Measurements from ENCODE around the gene ERCC1. TPM values are rescaled to one million over a fixed set of nuclear protein-coding genes. Genes with fewer than 3 reads are reported as not detected.
"Not testable (repeated sequence)": the region's sequence is repeated elsewhere in the genome, so short reads cannot be mapped to it uniquely, and the experiment has no call there.

The ERCC1 gene
- total RNA-seq, 1 donor from 2014 or later: 63.1 TPM

DNA sequence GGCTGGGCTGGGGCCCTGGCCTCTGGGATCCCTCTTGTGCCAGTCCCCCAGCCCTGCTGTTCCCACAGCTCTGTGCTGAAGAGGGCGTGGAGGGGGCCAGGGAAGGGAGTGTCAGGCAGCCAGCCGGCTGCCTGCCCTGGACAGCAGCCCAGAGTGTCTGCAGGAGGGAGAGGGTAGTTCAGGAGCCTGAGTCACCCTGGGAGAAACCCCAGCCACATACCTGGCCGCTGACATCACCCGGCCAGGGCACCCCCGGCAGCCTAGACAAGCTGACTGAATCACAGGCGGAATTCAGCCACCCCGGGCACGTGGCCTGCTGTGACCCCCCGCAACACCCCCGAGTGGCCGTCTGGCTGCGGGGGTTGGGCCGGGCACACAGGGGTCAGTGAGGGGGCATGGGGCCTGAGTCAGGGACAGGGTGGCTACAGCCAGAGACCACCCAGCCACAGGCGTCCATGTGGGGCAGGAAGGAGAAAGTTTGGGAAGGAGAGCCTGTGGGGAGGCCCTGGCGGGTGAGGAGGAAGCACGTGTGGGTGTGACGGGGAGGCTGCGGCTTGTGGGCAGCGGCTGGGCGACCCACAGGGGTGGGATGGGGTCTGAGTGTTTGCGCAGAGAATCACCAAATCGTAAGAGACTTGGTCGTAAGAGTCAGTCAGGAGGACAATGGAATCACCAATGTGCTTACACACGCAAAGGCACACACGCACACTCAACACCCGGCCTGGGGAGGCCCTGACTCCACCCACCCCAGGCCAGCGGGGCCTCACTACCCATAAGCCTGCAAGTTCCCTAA, 32.2 kb upstream of the ERCC1 start:
- DNase-seq: peak; percentile 98

DNA sequence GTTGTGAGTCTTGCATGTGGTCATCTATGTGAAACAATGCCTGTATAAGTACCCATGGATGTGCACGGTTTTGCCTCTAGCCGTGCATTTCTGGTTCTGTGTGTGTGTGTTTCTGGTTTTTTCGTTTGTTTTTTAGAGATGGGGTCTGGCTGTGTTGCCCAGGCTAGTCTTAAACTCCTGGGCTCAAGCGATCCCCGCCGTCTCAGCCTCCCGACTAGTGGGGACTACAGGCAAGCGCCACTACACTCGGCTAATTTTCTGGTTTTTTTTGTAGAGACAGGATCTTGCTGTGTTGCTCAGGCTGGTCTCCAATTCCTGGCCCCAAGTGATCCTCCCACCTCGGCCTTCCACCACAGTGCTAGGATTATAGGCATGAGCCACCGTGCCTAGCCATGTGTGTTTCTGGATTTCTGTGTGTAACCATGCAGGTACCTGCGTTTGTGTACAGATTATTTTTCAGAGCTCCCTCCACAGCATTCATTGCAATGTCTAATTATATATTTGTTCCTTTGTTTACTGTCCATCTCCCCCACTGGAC, 28.2 kb upstream of the ERCC1 start:
- DNase-seq: no peak

DNA sequence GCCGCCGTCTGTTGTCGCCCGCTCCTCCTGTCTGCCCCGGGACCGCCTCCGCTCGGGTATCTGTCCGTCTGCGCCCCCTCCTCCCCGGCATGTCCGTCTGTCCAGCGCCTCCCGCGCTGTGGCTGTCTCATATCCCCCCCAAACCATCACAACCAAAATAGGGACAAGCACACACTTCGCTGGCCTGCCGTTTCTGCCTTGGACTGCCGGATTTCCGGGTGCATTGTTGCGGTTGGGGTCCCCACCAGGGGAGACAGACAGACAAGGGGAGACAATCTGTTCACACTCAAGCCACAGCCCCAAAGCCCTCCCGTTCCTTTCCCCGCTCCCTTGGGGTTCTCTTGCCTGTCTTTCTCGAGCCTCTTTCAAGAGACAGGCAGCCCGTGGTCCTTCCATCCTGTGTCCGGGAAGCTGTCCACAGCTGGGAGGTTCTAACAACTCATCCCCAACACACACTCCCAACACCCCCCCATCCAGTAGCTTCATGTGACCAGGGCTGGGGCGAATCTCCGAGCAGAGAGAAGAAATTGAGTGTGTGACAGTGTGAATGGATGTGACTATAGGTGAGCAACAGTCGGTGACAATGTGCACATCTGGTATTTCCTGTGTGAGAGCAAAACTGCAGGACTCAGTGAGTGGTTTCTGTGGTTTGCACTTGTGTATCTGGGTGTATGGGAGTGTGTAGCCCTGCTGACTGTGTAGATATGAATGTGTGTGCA, 27.6 kb upstream of the ERCC1 start:
- peak; percentile 51 for DNase-seq

DNA sequence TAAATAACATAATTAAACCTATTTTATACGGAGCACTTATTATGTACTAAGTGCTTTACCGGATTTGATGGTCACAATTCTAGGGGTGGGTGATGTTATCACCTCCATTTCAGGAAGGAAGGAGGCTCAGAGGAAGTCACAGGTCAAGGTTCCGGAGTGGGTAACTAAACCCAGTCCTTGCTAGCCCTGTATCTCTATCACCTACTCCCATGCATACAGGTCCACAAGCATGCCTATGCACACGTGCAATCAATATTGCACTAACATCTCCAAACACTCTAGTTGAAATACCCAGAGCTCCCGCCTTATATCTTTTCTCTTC, 26.3 kb upstream of the ERCC1 start:
- no peak for DNase-seq

DNA sequence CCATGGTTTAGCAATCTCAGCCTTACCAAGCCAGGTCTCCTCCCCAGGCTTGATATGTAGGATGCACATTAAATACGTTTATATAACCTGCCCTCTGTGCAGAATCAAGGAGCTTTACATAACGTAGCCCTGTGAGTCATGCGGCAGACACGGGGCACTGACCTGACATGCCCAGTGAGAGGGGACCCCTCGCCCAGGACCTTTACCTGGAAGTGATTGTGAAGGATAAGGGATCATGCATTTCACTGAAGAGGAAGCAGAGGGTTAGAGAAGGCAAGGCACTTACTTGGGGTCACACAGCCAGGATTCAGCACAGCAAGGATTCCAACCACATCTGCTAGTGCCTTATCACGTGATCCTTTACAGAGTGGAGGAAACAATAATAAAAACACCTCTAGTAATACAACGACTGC, 25.2 kb upstream of the ERCC1 start:
- DNase-seq: no peak

DNA sequence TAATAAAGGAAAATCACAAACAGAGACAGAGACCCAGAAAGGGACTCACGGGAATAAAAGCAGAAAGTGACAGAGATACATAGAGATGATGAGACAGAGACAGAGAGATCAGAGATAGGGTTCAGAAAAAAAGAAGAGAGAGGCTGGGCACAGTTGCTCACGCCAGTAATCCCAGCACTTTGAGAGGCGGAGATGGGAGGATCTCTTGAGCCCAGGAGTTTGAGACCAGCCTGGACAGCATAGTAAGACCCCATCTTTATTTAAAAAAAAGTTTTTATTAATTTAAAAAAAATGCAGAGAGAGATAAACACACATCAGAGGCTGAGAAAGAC, 24.7 kb upstream of the ERCC1 start:
- no peak for DNase-seq

DNA sequence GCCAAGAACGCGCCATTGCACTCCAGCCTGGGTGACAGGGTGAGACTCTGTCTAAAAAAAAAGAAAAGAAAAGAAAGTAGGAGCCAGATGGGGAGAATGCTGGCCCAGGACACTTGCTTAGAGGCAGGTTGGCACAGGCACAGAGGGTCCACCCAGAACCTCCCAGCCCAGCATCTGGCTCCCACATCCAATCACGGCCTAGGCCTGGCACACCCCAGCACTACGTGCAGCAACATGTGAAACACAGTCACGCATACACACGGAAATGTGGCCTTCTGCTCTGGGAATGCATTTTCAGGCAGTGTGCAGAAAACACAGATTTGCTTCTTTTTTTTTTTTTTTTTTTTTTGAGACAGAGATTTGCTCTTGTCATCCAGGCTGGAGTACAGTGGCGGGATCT, 23.2 kb upstream of the ERCC1 start:
- no peak for DNase-seq

DNA sequence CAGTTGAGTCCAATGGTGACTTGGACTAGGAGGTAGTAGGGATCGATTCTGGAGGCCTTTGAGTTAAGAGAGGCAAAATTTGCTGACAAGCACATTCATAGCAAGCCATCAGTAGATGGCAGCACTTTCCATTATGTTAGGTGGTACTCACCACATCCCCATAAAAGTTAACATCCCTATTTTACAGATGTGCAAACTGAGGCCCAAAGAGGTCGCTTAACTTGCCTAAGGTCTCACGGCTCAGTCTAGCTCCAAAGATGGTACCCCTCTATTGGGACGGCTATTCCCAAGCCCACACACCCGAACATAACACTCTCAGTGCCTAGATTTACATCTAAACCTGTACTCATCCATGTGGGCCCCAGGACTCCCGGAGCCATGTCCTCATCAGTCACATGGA, 22.6 kb upstream of the ERCC1 start:
- peak; percentile 76 for DNase-seq

DNA sequence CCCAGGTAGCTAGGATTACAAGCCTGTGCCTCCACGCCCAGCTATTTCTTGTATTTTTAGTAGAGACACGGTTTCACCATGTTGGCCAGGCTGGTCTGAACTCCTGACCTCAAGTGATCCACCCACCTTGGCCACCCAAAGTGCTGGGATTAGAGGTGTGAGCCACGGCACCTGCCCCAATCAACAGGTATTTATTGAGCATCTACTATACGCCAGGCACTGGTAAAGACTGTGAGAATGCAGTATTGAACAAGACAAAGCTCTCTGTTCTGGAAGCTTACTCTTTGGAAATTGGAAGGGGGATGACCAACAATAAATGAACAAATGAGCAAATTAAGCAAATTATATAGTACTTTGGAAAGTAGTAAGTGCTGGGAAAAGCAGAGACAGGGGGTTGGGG, 21.4 kb upstream of the ERCC1 start:
- DNase-seq: no peak

DNA sequence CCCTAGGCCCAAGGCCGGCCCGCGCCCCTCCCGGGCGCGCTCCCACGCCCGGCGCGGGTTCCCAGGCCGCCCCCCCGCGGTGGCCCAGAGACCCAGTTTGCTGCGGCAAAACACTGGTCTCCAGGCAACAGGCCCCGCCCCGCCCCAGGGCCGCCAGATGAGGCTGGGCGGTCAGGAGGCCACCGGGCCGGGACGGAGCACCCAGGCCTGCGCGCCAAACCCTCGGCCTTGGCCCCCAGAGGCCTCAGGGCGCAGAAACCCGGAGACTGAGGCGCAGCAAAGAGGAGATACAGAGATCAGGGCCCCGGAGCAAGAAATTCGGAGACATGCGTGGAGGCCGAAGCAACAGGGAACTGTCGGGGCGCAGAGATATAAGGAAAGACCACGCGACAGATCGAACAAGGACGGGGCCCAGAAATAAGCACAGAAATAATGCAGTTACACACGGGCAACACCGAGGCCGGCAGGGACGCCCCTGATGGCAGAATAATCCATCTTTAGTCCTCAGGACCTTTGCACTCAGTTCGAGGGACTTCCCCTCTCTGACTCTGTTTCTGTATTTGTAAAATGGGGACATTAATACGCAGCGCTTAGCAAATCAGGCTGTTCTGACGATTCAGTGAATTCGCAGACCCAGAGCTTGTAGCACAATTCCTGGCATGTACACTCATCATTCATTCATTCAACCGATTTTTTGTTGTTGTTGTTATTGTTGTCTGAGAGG, 20.8 kb upstream of the ERCC1 start:
- peak; percentile 92 for DNase-seq

DNA sequence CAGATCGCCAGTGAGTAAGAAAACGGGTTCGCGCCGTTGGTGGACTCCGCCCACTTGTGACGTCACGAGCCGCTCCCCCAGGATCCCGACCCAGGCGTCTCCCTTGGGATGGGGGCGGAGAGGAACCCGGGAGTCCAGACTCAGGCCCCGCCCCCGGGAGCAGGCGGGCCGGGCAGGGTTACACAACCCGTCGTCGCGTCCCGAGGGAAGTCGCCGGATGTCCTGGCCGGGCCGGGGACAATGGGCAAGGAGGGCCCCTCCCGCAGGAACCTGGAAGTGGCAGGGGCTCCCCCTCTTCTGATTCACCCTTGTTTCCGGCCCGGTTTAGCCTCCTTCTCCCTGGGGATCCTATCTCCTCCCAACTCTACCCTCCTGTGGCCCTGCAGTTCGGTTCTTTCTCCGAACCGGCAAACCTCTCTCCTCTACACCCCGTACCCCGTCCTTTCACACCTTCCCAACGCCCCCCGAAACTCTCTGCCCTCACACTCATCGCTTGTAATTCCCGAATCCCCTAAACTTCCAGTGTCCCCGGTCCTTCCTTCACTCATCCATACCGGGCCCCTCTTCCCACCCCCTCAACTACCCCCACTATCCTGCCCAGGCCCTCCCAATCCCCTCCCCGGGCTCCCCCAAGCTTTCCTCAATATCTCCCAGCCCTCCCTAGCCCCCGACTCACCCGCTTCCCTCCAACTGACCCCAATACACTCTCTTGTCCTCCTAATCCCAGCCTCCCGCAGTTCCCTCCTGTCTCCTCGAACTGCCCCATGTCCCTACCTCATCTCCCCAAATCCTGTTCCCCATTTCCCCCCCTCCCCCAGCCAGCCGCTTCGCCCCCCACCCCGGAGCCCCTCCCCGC, 20.0 kb upstream of the ERCC1 start:
- peak; percentile 93 for DNase-seq

DNA sequence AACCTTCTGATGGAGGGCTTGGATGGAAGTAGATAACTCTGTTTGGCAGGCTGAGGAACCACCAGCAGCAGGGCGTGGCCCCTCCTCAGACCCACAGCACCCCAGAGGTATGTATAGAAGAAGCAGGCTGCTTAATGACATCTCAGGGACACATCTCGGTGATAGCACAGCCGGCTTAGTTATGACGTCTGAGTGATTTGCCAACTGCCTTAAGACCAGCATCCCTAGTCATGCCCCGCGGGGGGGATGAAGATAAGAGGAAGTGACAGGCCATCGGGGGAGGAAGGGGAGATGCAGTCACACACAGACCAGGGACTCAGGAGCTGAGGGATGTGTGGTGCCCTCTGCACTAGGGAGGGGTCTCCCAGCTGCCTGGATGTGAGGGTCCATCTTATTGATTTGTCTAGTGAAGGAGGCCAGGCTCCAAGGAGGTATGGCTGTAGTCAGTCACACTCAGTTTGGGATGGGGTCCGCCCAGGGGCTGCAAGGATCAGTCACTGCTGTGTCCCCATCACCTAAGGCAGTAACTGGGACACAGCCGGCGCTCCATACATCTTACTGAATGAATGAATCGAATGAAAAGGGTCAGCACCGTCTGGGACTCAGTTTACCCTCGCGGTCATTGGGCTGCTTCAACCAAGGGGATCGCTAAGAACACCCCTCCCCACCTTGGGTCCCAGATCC, 19.2 kb upstream of the ERCC1 start:
- peak; percentile 51 for DNase-seq

DNA sequence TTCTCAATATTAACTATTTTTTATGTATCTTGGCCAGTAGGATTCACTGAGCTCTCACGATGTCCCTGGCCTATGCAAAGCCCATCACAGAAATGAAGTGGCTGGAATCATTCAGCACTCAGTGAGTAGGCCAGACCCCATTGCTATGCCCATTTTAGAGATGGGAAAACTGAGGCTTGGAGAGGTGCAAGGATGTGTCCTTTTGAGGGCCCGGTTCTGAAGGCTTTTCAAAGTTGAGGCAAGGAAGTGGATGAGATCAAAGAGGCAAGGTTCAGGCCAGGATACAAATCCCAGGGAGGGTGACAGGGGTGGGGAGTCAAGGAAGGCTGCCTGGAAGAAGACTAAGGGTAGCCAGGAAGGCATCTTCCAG, 18.7 kb upstream of the ERCC1 start:
- no peak for DNase-seq

DNA sequence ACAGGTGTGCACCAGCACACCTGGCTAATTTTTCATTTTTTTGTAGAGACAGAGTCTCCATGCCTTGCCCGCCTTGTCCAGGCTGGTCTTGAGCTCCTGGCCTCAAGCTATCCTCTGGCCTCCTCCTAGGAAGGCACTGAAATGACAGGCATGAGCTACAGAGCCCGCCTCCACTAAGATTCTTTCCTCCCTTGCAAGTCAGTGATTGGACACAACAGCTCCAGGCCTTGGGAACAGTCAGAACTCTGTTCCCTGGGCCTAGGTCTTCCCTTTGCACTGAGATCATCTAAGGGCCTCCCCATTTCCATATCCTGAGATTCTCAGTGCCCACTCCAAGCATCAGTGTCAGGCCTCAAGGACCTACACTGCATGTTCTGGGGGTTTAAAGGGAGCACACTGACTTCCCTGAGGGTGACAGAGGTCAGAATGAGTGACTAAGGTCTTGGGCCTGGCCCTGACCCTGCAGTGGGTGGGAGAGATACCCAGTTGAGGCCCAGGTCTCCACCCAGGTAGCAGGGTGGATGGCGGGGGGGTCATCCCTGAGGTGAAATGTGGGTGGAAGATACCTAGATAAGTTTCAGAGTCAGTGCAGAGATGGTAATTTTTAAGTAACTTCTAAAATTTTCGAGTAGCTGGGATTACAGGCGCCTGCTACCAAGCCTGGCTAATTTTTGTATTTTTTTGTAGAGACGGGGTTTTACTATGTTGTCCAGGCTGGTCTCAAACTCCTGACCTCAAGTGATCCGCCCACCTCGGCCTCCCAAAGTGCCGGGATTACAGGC, 17.3 kb upstream of the ERCC1 start:
- peak; percentile 47 for DNase-seq

DNA sequence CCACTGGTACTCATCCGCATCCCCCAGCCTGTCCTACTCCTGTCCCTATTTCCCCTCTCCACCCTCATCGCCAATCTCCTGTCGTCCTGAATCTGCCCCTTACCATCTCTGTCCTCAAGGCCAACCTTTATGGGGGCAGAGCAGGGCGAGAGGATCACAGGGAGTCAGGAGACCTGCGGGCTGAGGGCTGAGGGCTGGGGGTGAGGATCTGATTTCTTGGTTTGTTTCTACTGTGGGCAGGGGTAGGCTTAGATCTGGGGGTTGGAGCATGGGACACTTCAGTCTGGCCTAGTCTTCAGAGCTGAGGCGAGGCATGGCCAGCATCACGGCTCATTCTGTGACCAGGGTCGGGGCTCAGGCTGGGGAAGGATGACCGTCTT, 16.5 kb upstream of the ERCC1 start:
- no peak for DNase-seq

DNA sequence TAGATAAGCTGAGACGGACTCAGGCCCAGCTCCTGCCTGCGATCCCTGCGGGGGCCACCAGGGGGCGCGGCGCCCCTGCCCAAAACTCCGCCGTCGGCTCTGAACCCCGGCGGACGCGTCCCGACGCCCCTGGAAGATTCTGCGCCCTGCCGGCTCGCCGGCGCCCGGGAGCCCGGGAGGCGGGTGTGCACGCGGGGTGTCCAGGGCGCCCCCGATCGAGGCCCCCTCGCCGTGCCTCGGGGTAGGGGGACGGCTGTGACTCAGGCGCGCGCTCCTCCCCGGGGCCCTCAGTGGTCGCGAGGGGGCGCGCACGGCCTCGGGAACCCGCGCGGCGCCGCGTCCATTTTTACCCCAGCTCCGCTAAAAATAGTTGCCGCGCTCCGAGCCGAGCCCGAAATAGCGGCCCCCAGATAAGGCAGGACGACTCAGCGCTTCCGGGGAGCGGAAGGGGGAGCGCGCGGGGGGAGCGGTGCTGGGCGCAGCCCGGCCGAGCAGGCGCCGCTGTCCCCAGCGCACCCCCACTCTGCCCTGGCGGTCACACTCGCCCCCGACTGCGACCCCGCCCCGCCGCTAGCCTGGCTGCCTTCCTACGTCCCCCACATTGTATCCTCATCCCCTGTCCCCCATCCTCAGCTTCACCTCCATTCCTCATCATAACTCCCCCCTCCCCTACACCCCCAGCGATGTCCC, 16.0 kb upstream of the ERCC1 start:
- DNase-seq: peak; percentile 82

DNA sequence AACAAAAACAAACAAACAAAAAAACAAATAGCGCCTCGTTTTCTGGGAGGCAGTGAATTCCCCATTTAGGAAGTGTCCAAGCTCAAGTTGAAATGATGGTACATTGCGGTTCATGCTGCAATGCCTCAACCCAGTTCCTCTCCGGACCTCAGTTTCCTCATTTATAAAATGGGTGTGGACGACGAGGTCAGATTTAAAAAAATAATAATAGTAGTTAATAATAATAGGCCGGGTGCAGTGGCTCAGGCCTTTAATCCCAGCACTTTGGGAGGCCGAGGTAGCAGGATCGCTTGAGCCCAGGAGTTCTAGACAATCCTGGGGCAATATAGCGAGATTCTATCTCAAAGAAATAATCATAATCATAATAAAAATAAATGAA, 15.5 kb upstream of the ERCC1 start:
- no peak for DNase-seq

DNA sequence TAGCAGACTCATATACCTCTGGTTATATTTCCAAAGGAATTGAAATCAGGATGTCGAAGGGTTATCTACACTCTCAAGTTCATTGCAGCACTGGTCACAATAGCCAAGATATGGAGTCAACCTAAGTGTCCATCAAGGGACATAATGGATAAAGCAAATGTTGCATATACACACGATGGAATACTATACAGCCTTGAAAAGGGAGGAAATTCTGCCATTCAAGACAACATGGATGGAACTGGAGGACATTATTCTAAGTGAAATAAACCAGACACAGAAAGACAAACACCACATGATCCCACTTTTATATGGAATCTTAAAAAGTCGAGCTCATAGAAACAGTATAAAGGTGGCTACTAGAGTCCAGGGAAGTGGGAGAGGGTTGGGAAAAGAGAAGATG, 13.6 kb upstream of the ERCC1 start:
- DNase-seq: no peak

DNA sequence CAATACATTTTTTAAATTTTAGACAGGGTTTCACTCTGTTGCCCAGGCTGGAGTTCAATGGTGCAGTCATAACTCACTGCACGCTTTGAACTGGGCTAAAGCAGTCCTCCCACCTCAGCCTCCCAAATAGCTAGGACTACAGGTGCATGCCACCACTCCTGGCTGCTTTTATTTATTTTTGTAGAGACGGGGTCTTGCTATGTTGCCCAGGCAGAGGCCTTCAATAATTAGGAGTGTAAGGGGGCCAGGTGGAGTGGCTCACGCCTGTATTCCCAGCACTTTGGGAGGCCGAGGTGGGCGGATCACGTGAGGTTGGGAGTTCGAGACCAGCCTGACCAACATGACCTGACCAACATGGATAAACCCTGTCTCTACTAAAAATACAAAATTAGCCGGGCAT, 8.8 kb upstream of the ERCC1 start:
- not testable (repeated sequence) for DNase-seq

DNA sequence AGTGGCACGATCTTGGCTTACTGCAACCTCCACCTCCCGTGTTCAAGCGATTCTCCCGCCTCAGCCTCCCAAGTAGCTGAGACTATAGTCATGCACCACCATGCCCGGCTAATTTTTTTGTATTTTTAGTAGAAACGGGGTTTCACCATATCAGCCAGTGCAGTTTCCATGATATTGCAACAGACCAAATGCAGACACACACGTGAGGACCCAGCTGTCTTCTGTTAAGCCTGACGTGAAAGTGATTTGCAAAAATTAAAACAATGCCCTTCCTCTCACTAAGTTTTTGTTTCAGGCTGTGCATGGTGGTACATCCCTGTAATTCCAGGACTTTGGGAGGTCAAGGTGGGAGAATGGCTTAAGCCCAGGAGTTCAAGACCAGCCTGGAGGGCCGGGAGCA, 7.3 kb upstream of the ERCC1 start:
- not testable (repeated sequence) for DNase-seq

DNA sequence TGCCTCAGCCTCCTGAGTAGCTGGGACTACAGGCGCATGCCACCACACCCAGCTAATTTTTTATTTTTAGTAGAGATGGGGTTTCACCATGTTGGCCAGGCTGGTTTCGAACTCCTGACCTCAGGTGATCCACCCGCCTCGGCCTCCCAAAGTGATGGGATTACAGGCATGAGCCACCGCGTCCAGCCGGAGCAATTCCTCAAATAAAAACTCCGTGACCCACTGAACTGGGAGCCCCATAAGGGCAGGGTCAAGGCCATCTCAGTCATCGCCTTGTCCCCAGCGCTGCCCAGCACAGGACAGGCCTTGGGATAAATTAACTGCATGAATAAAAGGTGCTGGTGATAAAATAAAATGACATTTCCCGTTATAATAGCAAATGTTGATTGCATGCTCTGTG, 6.2 kb upstream of the ERCC1 start:
- DNase-seq: not testable (repeated sequence)

Measured in dermis blood vessel endothelial cell (primary cell).